NCI-H2081 (cell line): Measurements from ENCODE around the gene EMC1.
"Not testable (repeated sequence)": the region's sequence is repeated elsewhere in the genome, so short reads cannot be mapped to it uniquely, and the experiment has no call there.

Source experiments
- DNase-seq, 2 experiments: peaks; one replicate each; lab custom pipeline; 2025; lab: John Stamatoyannopoulos, UW

The EMC1 gene

DNA sequence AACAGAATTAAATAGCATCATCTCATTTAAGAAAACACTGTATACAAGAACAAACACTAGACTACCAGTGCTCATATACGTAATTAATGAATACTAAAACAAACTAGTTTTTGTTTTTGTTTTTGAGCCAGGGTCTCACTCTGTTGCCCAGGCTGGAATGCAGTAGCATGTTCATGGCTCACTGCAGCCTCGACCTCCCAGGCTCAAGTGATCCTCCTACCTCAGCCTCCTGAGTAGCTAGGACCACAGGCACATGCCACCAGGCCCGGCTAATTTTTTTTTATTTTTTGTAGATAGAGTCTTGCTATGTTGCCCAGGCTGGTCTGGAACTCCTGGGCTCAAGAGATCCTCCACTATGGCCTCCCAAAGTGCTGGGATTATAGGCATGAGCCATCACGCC lies 34.7 kb downstream of the EMC1 start:
- not testable (repeated sequence) for DNase-seq

GRCh38 chr1:19213580-19213979 lies 37.7 kb downstream of the EMC1 start:
- DNase-seq, result no peak

DNA sequence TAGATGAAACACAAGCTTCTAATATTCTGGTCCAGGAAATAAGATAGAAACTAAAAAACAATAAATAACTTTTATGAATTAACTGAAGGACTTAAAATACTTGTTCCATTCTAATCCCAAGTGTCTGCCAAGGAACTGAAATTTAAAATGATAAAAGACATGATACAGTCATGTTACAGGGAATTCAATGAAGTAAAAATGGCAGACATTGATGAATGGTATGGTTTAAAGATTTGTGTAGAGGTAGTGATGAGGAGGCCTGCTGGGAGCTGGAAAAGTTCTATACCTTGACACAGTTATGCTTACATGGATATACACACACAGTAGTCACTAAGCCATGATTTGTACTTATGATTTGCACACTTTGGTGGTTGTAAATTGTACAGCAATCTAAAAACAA lies 39.2 kb downstream of the EMC1 start:
- DNase-seq, result no peak

- DNase-seq, result no peak
Observed at GRCh38 chr1:19210772-19211549, 40.4 kb downstream of the EMC1 start.

DNA sequence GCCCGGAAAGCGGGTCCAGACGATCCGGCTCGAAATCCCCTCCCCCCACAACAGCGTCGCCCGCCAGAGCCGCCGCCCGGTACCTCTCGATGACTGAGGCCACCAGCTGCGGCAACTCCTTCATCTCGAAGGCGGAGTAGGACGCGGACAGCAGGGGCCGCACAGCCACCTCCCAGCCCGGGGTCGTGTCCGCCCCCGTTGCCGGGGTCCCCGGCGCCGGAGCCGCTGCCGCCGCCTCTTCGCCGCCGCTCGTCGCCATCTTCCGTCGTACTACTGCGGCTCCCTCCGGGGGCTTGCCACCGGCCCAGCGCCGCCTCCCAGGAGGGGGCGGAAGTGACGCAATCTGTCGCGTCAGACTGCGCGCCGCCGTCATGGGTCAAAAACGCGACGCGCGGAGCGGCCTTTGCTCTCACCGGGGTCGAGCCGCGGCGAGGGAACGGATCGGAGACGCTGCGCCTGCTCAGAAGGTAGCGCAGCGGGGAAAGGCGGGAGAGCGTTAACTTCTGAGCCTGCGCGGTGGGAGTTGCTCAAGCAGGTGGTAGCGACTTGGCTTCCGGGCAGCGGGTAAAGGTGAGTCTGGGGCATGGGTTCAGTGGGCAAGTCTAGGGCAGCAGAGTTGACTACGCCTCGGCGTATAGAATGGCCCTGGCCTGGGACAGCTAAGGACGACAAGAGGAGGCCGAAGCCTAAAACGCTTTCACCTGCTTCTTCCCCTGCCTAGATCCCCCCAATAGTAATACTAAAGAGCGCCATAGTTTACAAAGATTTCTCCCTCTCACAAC lies 41.1 kb downstream of the EMC1 start, which contains the start of gene UBR4:
UBR4 (minus strand) TSS at position 277 of the 782 bp plus-strand sequence; CDS start at position 259, 18 bp downstream.
- DNase-seq, result peak; percentile 95 to 97

DNA sequence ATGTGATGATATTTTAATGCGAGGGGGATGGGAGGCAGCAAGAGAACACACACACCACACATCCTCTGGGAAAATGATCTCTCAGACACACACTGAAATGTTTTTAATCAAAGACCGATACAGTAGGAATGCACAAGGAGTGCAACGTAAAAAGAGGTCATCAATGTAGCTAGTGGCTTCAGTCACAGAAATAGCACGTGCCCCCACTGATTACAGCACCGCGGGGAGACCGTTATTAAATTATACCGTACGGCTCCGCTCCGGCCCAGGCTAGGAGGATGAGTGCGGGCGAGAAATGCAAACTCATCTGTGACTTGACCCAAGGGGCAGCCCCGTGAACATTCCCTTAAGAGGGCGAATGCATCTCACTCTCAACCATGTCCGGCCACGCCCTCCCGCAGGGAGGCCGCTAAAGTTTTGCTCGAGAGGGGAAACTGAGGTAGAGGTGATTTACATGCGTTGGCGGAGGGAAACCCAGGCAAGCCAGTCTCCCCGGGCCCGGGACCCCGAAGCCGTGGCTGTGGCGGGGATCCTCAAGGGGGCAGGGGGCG lies 41.8 kb downstream of the EMC1 start:
- DNase-seq, result peak in 1 of 2 experiments; percentile 21

DNA sequence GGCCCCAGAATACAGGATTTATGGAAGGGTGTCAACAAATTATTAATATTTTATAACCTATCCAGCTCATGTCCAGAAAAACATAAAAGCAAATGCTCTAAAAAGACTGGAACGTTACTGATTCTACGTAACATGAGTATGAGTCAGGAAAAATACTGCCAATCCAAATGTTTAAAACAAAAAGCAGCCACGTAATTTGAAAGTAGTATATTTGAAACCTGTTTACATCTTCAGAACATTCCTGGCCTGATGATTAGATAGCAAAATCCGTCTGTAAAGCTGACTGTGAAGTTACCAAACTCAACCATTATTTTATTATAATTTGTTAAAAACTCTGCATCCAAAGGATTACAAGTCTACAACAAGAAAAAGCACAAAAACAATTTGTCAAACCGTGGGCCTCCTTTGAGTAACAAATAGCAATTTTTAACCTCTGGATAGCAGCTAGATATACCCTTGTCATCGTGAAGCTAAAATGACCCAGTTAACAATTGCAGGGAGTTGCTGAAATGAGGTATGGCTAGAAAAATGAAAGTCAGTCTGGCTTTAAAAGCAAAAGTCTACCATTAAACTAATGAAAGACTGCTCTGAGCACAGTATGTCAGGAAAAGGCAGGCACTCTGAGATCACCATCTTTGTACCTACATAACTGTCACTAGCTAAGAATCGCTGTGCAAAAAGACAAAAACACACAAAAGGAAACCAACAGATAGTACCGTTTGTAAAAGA lies 42.5 kb downstream of the EMC1 start:
- no peak for DNase-seq

GRCh38 chr1:19206947-19207346 lies 44.4 kb downstream of the EMC1 start:
- no peak for DNase-seq

DNA sequence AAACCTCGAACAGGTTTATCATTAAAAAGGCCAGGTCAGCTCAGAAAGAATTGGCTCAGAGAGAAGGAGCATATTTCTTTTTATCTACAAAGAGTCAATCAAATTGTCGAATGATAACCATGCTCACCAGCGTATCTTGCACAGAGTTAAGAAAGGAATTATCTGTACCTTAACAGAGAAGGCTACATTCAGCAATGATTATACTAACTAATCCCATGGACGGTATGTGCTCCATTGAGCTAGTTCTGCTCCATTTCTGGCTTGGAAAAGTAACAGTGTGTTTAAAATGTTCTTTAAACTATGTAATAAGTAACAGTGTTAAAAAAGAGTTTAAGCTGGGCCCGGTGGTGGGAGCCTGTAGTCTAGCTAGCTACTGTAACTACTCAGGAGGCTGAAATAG lies 45.5 kb downstream of the EMC1 start:
- no peak for DNase-seq

GRCh38 chr1:19205403-19205802 lies 45.9 kb downstream of the EMC1 start:
- DNase-seq, result no peak

GRCh38 chr1:19204446-19205266 lies 46.7 kb downstream of the EMC1 start:
- DNase-seq, result no peak

DNA sequence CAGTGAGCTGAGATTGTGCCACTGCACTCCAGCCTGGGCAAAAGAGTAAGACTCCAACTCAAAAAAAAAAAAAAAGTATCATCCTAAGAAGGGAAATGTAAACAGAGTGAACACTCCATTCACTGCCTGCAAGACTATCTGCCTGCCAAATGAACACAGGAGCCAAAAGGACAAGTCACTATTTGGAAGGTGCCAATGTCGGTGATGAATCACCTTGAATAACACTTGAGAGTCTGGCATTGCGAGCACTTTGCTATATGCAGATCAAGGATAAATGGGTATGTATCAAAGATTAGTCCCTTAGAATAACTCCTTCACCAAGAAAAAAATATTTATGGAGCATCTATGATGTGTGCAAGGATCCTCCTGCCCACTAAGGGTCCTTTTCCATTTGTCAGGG lies 47.9 kb downstream of the EMC1 start:
- no peak for DNase-seq

- no peak for DNase-seq
Observed at GRCh38 chr1:19202396-19202795, 48.9 kb downstream of the EMC1 start.

DNA sequence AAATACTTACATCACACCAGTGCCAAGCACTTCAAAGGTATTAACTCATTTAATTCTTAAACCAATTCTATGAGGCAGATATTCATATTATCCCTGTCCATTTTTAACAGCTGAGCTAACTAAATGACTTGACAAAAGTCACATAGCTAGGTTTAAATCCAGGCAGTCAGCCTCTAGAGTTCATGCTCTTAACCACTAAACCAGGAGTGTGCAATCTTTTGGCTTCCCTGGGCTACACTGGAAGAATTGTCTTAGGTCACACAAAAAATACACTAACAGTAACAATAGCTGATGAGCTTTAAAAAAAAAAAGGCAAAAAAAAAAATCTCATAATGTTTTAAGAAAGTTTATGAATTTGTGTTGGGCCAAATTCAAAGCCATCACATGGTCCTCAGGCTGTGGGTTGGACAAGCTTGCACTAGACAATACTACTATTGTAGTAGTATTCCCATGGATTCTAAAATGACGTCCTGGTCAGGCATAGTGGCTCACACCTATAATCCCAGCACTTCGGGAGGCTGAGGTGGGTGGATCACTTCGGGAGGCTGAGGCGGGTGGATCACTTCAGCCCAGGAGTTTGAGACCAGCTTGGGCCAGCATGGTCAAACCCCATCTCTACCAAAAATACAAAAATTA lies 51.2 kb downstream of the EMC1 start:
- no peak for DNase-seq

DNA sequence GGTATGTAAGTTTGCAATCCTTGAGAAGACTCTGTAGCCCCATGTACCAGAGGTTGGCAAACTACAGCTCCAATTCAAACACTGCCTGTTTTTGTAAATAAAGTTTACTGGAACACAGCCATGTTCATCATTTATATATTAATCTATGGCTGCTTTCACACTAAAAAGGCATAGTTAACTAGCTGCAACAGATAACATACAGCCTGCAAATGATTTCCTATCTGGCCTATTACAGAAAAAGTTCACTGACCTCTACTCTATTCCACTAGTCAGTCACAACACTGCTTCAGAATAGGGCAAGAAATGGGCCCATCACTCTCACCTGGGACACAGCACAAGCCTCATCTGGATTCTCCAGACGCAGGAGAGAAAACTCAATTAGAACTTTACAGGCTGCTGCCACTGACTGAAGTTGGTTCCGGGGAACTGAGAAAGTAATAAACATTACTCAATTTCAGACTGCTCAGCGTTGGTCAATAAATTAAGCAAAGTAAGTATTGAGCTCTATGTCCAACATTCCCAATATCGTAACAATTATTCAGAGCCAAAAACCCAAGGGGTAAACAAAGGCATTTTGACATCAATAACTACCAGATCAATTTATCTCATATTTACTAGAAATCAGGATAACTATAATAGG lies 51.9 kb downstream of the EMC1 start:
- DNase-seq, result no peak

DNA sequence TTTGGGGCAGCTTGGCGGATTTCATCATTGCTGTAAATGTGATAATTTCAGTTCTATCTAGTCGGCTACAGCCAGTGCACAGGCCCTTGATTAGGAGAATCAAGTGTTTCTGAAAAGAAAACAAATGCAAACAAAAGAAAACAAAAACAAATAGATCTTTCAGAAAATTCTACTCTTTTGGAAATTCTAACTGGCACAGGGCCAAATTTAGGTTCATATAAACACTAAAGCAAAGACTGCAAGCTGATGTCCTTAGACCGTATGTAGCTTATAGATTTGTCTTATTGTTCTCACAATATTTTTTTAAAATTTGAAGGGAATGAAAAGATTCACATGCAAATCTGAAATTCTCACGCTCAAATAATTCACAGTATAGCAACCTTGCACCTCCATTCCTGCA lies 52.5 kb downstream of the EMC1 start:
- no peak for DNase-seq

DNA sequence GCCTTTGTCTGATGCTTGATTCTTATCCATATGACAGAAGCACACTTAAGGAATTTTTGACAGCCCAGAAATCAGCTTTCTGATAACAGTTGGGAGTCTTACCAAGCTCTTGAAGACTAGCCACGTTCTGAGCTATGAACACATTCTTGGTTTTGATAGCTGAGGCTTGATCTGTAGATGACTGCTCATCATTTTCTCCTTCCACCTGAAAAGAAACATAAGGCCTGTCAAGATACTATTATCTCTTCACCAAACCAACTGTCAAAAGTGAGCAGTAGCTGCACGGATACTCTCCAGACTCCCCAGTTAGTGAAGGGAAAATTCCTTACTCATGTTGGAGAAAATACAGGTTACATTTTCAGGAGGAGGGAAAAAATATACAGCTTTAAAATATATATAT lies 53.5 kb downstream of the EMC1 start:
- DNase-seq, result no peak

DNA sequence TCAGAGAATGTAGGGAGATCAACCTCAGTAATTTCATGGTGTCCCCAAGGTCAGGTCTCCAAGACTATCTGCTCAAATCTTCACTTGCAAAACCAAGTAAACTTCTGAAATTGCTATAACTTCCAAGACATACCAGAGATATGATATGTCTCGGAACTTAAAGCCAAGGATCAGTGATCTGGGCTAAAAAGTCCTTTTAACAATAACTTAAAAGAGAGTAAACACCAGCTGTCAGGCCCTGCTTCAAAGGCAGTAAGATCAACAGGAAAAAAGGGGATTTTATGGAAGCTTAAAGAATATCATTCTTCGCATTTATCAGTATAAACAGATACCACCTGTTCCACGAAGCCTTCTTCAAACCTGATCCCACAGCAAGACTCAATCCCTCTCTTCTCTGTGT lies 55.0 kb downstream of the EMC1 start:
- no peak for DNase-seq

- no peak for DNase-seq
Observed at GRCh38 chr1:19193004-19193403, 58.3 kb downstream of the EMC1 start.

- DNase-seq, result no peak
Observed at GRCh38 chr1:19191811-19192210, 59.5 kb downstream of the EMC1 start.
